Esophagus (tissue), 2 donors: ENCODE data around the gene PARM1. TPM values are rescaled to one million over a fixed set of nuclear protein-coding genes. Genes with fewer than 3 reads are reported as not detected.

Experiments
- H3K27ac ChIP-seq, 2 donors: one replicate each; pipeline ENCODE4 v1.5.1; 2013; ENCODE audit warnings: low read depth in 2 of 2, mild to moderate bottlenecking in 2 of 2, inconsistent platforms in 1 of 2, low read length in 1 of 2, moderate library complexity in 1 of 2
- H3K27me3 ChIP-seq, 2 donors: one replicate each; pipeline ENCODE4 v1.6.1; 2013; ENCODE audit warnings: low read length in 2 of 2, control low read depth in 1 of 2, mild to moderate bottlenecking in 1 of 2; ENCODE audit not compliant: insufficient read depth in 2 of 2, control insufficient read depth in 1 of 2
- H3K36me3 ChIP-seq, 2 donors: one replicate each; pipeline ENCODE4 v1.6.1; 2013; ENCODE audit warnings: low read length in 1 of 2; ENCODE audit not compliant: control insufficient read depth in 2 of 2, insufficient read depth in 2 of 2
- H3K4me1 ChIP-seq, 2 donors: one replicate each; pipeline ENCODE4 v1.6.1; 2013; ENCODE audit warnings: low read length in 1 of 2; ENCODE audit not compliant: control insufficient read depth in 2 of 2, insufficient read depth in 2 of 2
- H3K4me3 ChIP-seq, 2 donors: one replicate each; pipeline ENCODE4 v1.5.1; 2013; ENCODE audit warnings: low read length in 2 of 2, mild to moderate bottlenecking in 2 of 2, low read depth in 1 of 2, moderate library complexity in 1 of 2
- H3K9me3 ChIP-seq, 2 donors: one replicate each; pipeline ENCODE4 v1.6.1; 2013; ENCODE audit warnings: mild to moderate bottlenecking in 2 of 2, low read depth in 1 of 2, low read length in 1 of 2, moderate library complexity in 1 of 2; ENCODE audit not compliant: control insufficient read depth in 2 of 2, insufficient read depth in 1 of 2
- WGBS, 2 donors: extraction: QIAGEN DNeasy Blood & Tissue Kit; methylation state at CpG; one replicate each; pipeline ENCODE4 v1.1.7; 2013; 5-methylcytosine and 5-hydroxymethylcytosine counted together
- polyA plus RNA-seq, 2 donors: library from polyadenylated mRNA; stranded (reverse); fragments of 200-250 nt; gene quantifications; one replicate each; pipeline ENCODE4 v1.2.3, GENCODE V29; 2013
- donor health status: healthy with polysubstance abuse.
- donor health status: Bipolar disorder and iron deficiency.

Gene PARM1
- polyA plus RNA-seq, 2 donors = 0.51 to 1.8 TPM

GRCh38 chr4:74950882-74951281 lies 18.0 kb downstream of the PARM1 start:
- WGBS, 2 donors = 71 to 75% methylated on average over 5 of the region's 5 CpGs
- H3K9me3 ChIP-seq = no peaks in the 10 kb centered on the region

GRCh38 chr4:74953647-74954046 lies 20.7 kb downstream of the PARM1 start:
- Histone ChIP-seq H3K4me3 (no peak overlapping the region), H3K27ac (no peak overlapping the region), H3K36me3 (no peaks in the 10 kb centered on the region), H3K9me3 (no peaks in the 10 kb centered on the region), H3K4me1 (no peaks in the 10 kb centered on the region), H3K27me3 (no peaks in the 10 kb centered on the region)
- 83% methylated on average over 4 of the region's 4 CpGs for WGBS, 2 donors

More at GRCh38 chr4:74950882-74951281, 18.0 kb downstream of the PARM1 start:
- no peaks in the 10 kb centered on the region for H3K4me1 ChIP-seq
- no peaks in the 10 kb centered on the region for H3K36me3 ChIP-seq
- no peaks in the 10 kb centered on the region for H3K27me3 ChIP-seq
- H3K27ac ChIP-seq = no peak overlapping the region
- no peak overlapping the region for H3K4me3 ChIP-seq

GRCh38 chr4:74958881-74959280 lies 26.0 kb downstream of the PARM1 start:
- Histone ChIP-seq H3K36me3 (no peaks in the 10 kb centered on the region), H3K27me3 (no peaks in the 10 kb centered on the region), H3K4me1 (no peaks in the 10 kb centered on the region), H3K4me3 (no peak overlapping the region), H3K27ac (no peak overlapping the region), H3K9me3 (no peaks in the 10 kb centered on the region)
- WGBS, 2 donors = 76 to 86% methylated on average over 2 of the region's 2 CpGs

- Histone ChIP-seq H3K27ac (no peak overlapping the region), H3K4me3 (no peak overlapping the region), H3K9me3 (no peaks in the 10 kb centered on the region), H3K27me3 (no peaks in the 10 kb centered on the region), H3K4me1 (no peaks in the 10 kb centered on the region), H3K36me3 (no peaks in the 10 kb centered on the region)
- WGBS, 2 donors = 90 to 97% methylated on average over 2 of the region's 2 CpGs
These were observed 28.3 kb downstream of the PARM1 start for GRCh38 chr4:74961230-74961629.

- Histone ChIP-seq H3K4me1 (no peaks in the 10 kb centered on the region), H3K36me3 (no peaks in the 10 kb centered on the region), H3K27me3 (no peaks in the 10 kb centered on the region), H3K4me3 (no peak overlapping the region), H3K27ac (no peak overlapping the region), H3K9me3 (no peaks in the 10 kb centered on the region)
These were observed 29.7 kb downstream of the PARM1 start for GRCh38 chr4:74962584-74962983.

- Histone ChIP-seq H3K4me1 (no peaks in the 10 kb centered on the region), H3K27ac (no peak overlapping the region), H3K36me3 (no peaks in the 10 kb centered on the region), H3K27me3 (no peaks in the 10 kb centered on the region), H3K9me3 (no peaks in the 10 kb centered on the region), H3K4me3 (no peak overlapping the region)
- 56 to 77% methylated on average over 2 of the region's 2 CpGs for whole genome bisulfite sequencing, 2 donors
These were observed 31.4 kb downstream of the PARM1 start for GRCh38 chr4:74964311-74964710.

GRCh38 chr4:74967324-74967723 lies 34.4 kb downstream of the PARM1 start:
- H3K36me3 ChIP-seq = no peaks in the 10 kb centered on the region
- H3K4me1 ChIP-seq = no peaks in the 10 kb centered on the region
- H3K27ac ChIP-seq = no peak overlapping the region
- H3K9me3 ChIP-seq = no peaks in the 10 kb centered on the region
- no peak overlapping the region for H3K4me3 ChIP-seq
- 34 to 39% methylated on average over 3 of the region's 3 CpGs for WGBS, 2 donors
- H3K27me3 ChIP-seq = no peaks in the 10 kb centered on the region

GRCh38 chr4:74968456-74969164 lies 35.7 kb downstream of the PARM1 start:
- 76 to 79% methylated on average over 2 of the region's 2 CpGs for WGBS, 2 donors
- no peaks in the 10 kb centered on the region for H3K27me3 ChIP-seq
- no peaks in the 10 kb centered on the region for H3K4me1 ChIP-seq
- no peak overlapping the region for H3K27ac ChIP-seq
- H3K36me3 ChIP-seq = no peaks in the 10 kb centered on the region
- no peak overlapping the region for H3K4me3 ChIP-seq
- H3K9me3 ChIP-seq = no peaks in the 10 kb centered on the region

- Histone ChIP-seq H3K36me3 (no peaks in the 10 kb centered on the region), H3K27me3 (no peaks in the 10 kb centered on the region), H3K4me1 (no peaks in the 10 kb centered on the region), H3K27ac (no peak overlapping the region), H3K9me3 (no peaks in the 10 kb centered on the region), H3K4me3 (no peak overlapping the region)
- 67 to 74% methylated on average over 9 of the region's 9 CpGs for WGBS, 2 donors
These were observed 36.9 kb downstream of the PARM1 start for GRCh38 chr4:74969507-74970474.
